HCT116 (cell line): ENCODE data around the gene SLCO4C1. TPM values are rescaled to one million over a fixed set of nuclear protein-coding genes. Genes with fewer than 3 reads are reported as not detected.

Experiments
- ATAC-seq: fragments of 200-7000 bp; cut with Tn5 transposase; 2 replicates; pipeline ENCODE4 v1.9.1; 2020; ENCODE audit warnings: mild to moderate bottlenecking, moderate library complexity
- BruUV-seq: library from RNA; stranded (reverse); fragments of 400-500 nt; replicated peaks from 2 replicates; lab custom pipeline; 2021; lab: Mats Ljungman, UMichigan
- CTCF ChIA-PET: fragments of 300-600 bp; sonication (Branson Sonifier 250); formaldehyde crosslinking; loops from one replicate; lab custom pipeline; 2021; ENCODE audit warnings: antibody characterized with exemption; lab: Charles Lee
- POLR2A ChIA-PET: fragments of 300-600, 350-600 bp; sonication (Branson Sonifier 250); formaldehyde crosslinking; loops from one replicate; lab custom pipeline; 2021; ENCODE audit warnings: antibody characterized with exemption; lab: Charles Lee
- RAD21 ChIA-PET, 2 experiments: fragments of 300-600 bp; sonication (Branson Sonifier 250); formaldehyde crosslinking; loops; one replicate each; lab custom pipeline; 2023; ENCODE audit warnings: low total read pairs in 2 of 2; ENCODE audit not compliant: uncharacterized antibody in 2 of 2, unreplicated experiment in 2 of 2, low non-redundant PET in 1 of 2; lab: Charles Lee
- DNase-seq: peaks from one replicate; pipeline ENCODE4 v3.0.0-alpha.2; 2010; ENCODE audit warnings: low read depth, low spot score
- H2AFZ ChIP-seq: fragments of 200-600 bp; shearing (Covaris generic), sonication (generic); 2 replicates; pipeline ENCODE4 v1.6.1; 2017; ENCODE audit warnings: low read depth, mixed run types, mixed read lengths, antibody characterized with exemption, low read length; ENCODE audit not compliant: poor library complexity, severe bottlenecking
- H3K27ac ChIP-seq: 2 replicates; pipeline ENCODE4 v1.5.1; 2012; ENCODE audit warnings: low read depth, low read length
- H3K27me3 ChIP-seq: fragments of 200-600 bp; sonication (generic); 2 replicates; pipeline ENCODE4 v1.6.1; 2016; ENCODE audit warnings: mixed run types, low read length, mixed read lengths; ENCODE audit not compliant: insufficient read depth
- H3K36me3 ChIP-seq, 2 experiments: fragments of 200-500 bp in 1 of 2; fragments of 200-600 bp in 1 of 2; sonication (Bioruptor generic) in 1 of 2; sonication (generic) in 1 of 2; 2 replicates each; pipeline versions ENCODE4 v1.5.1 to v1.6.1; 2014 to 2016; ENCODE audit warnings: low read length in 2 of 2, inconsistent platforms in 1 of 2, mixed read lengths in 1 of 2, mixed run types in 1 of 2; ENCODE audit not compliant: insufficient read depth in 2 of 2, control insufficient read depth in 1 of 2
- H3K4me1 ChIP-seq, 2 experiments: fragments of 200-600 bp in 1 of 2; sonication (generic) in 1 of 2; 2 replicates each; pipeline versions ENCODE4 v1.5.1 to v1.6.1; 2012 to 2017; ENCODE audit warnings: low read length in 2 of 2, inconsistent platforms in 1 of 2, mild to moderate bottlenecking in 1 of 2, mixed read lengths in 1 of 2, mixed run types in 1 of 2, moderate library complexity in 1 of 2; ENCODE audit not compliant: insufficient read depth in 2 of 2, control insufficient read depth in 1 of 2
- H3K4me2 ChIP-seq: fragments of 200-600 bp; sonication (generic); 2 replicates; pipeline ENCODE4 v1.6.1; 2017; ENCODE audit warnings: mixed run types, low read length, mixed read lengths
- H3K4me3 ChIP-seq, 2 experiments: fragments of 200-600 bp in 1 of 2; sonication (generic) in 1 of 2; replicated peaks in 1 of 2; 2 replicates each; pipeline ENCODE4 v1.5.1; 2011 to 2016; ENCODE audit warnings: low read length in 2 of 2, control low read depth in 1 of 2, low read depth in 1 of 2, mild to moderate bottlenecking in 1 of 2, mixed read lengths in 1 of 2, mixed run types in 1 of 2
- H3K79me2 ChIP-seq: fragments of 200-600 bp; sonication (generic); 2 replicates; pipeline ENCODE4 v1.6.1; 2017; ENCODE audit warnings: mild to moderate bottlenecking, mixed run types, low read length, moderate library complexity, mixed read lengths; ENCODE audit not compliant: insufficient read depth
- H3K9ac ChIP-seq: fragments of 200-600 bp; sonication (generic); 2 replicates; pipeline ENCODE4 v1.6.1; 2016; ENCODE audit warnings: low read length, mixed read lengths
- H3K9me2 ChIP-seq: fragments of 200-600 bp; sonication (generic), shearing (Covaris generic); 2 replicates; pipeline ENCODE4 v1.6.1; 2017; ENCODE audit warnings: mixed run types, mild to moderate bottlenecking, moderate library complexity; ENCODE audit not compliant: insufficient read depth
- H3K9me3 ChIP-seq, 2 experiments: fragments of 200-500 bp in 1 of 2; fragments of 200-600 bp in 1 of 2; sonication (Bioruptor generic) in 1 of 2; sonication (generic) in 1 of 2; 2 replicates each; pipeline ENCODE4 v1.6.1; 2014 to 2017; ENCODE audit warnings: low read length in 2 of 2, mixed read lengths in 2 of 2, inconsistent platforms in 1 of 2, low read depth in 1 of 2, mild to moderate bottlenecking in 1 of 2, mixed run types in 1 of 2, moderate library complexity in 1 of 2; ENCODE audit not compliant: control insufficient read depth in 1 of 2, insufficient read depth in 1 of 2
- H4K20me1 ChIP-seq: fragments of 200-600 bp; sonication (generic), shearing (Covaris generic); 2 replicates; pipeline ENCODE4 v1.6.1; 2017; ENCODE audit warnings: mixed run types, mild to moderate bottlenecking, moderate library complexity; ENCODE audit not compliant: insufficient read depth
- CBX3 ChIP-seq: IDR thresholded peaks from 2 replicates; pipeline ENCODE4 v1.6.1; 2012; ENCODE audit warnings: low read depth
- CEBPB ChIP-seq: IDR thresholded peaks from 2 replicates; pipeline ENCODE4 v1.6.1; 2012; ENCODE audit warnings: low read depth
- CTCF ChIP-seq, 3 experiments: fragments of 200-600 bp in 1 of 3; sonication (generic) in 1 of 3; IDR thresholded peaks in 2 of 3; conservative IDR thresholded peaks in 1 of 3; 2 replicates each; pipeline ENCODE4 v1.5.1; 2012 to 2017; ENCODE audit warnings: low read depth in 2 of 3, low read length in 2 of 3, antibody characterized with exemption in 1 of 3, borderline replicate concordance in 1 of 3, control low read depth in 1 of 3, mild to moderate bottlenecking in 1 of 3, mixed read lengths in 1 of 3, mixed run types in 1 of 3, moderate library complexity in 1 of 3; ENCODE audit not compliant: insufficient read depth in 1 of 3
- EGR1 ChIP-seq: IDR thresholded peaks from 2 replicates; pipeline ENCODE4 v1.6.1; 2012; ENCODE audit warnings: low read depth
- JUND ChIP-seq: IDR thresholded peaks from 2 replicates; pipeline ENCODE4 v1.6.1; 2012
- MAX ChIP-seq: IDR thresholded peaks from 2 replicates; pipeline ENCODE4 v1.6.1; 2012
- RAD21 ChIP-seq: IDR thresholded peaks from 2 replicates; pipeline ENCODE4 v1.6.1; 2012; ENCODE audit warnings: low read depth, mild to moderate bottlenecking
- SIN3A ChIP-seq: IDR thresholded peaks from 2 replicates; pipeline ENCODE4 v1.6.1; 2012; ENCODE audit warnings: low read depth
- SP1 ChIP-seq: IDR thresholded peaks from 2 replicates; pipeline ENCODE4 v1.6.1; 2012; ENCODE audit warnings: low read depth
- SRF ChIP-seq: IDR thresholded peaks from 2 replicates; pipeline ENCODE4 v1.6.1; 2012; ENCODE audit warnings: low read depth
- TCF7L2 ChIP-seq: IDR thresholded peaks from 2 replicates; pipeline ENCODE4 v1.7.0; 2011; ENCODE audit warnings: borderline replicate concordance, inconsistent platforms; ENCODE audit not compliant: insufficient read depth, insufficient read length; ENCODE audit errors: extremely low read depth
- YY1 ChIP-seq: IDR thresholded peaks from 2 replicates; pipeline ENCODE4 v1.6.1; 2011; ENCODE audit warnings: low read length, low read depth, moderate library complexity, mild to moderate bottlenecking; ENCODE audit not compliant: insufficient replicate concordance; ENCODE audit errors: extremely low read depth
- intact Hi-C: fragments of 100-400 bp; cut with micrococcal nuclease; formaldehyde crosslinking; loops from 2 replicates; pipeline ENCODE4 v1.10.0; 2022
- total RNA-seq: library from RNA; stranded (reverse); gene quantifications from one replicate; pipeline ENCODE4 v1.2.1, GENCODE V29; 2021; ENCODE audit not compliant: unreplicated experiment

The SLCO4C1 gene
- total RNA-seq, 1 experiment from 2014 or later = 0.12 TPM

GRCh38 chr5:102289251-102289899 lies 6.7 kb downstream of the SLCO4C1 start:
- no peak overlapping the region for H2AFZ ChIP-seq
- no peaks in the 10 kb centered on the region for H3K9me3 ChIP-seq
- H3K9ac ChIP-seq = no peak overlapping the region
- no peak overlapping the region for H3K4me2 ChIP-seq
- no peaks in the 10 kb centered on the region for H3K79me2 ChIP-seq
- no peaks in the 10 kb centered on the region for H3K4me1 ChIP-seq
- no TSS peak for BruUV-seq
- no peaks in the 10 kb centered on the region for H3K9me2 ChIP-seq
- no peak for TF ChIP-seq CEBPB
- TF ChIP-seq EGR1 = no peak
- TF ChIP-seq MAX = no peak
- TF ChIP-seq CTCF (IDR thresholded peaks at IDR 0.05 in 2 of 3, conservative IDR thresholded peaks at IDR 0.05 in 1 of 3; ENCODE audit: borderline replicate concordance in 1 of 3, insufficient read depth in 1 of 3, low read depth in 2 of 3, low read length in 2 of 3) = no peak
- TF ChIP-seq TCF7L2 = no peak
- no peak for TF ChIP-seq YY1
- no peak for TF ChIP-seq SP1
- no peak for TF ChIP-seq SIN3A
- TF ChIP-seq JUND = no peak
- TF ChIP-seq SRF = no peak
- TF ChIP-seq RAD21 = no peak
- no peak for TF ChIP-seq CBX3
- ChIA-PET RAD21 (no interaction called here), CTCF (no interaction called here), POLR2A (no interaction called here)
- DNase-seq (no peak), ATAC-seq (no peak)
- intact Hi-C loops = no loop called here
- no peak overlapping the region for H3K27ac ChIP-seq
- H3K4me3 ChIP-seq = no peak overlapping the region
- H3K27me3 ChIP-seq = no peaks in the 10 kb centered on the region
- no peaks in the 10 kb centered on the region for H4K20me1 ChIP-seq
- no peaks in the 10 kb centered on the region for H3K36me3 ChIP-seq
